IMR-90 (cell line): ENCODE data around the gene TAOK1. TPM values are rescaled to one million over a fixed set of nuclear protein-coding genes. Genes with fewer than 3 reads are reported as not detected.

Source experiments
- ATAC-seq: fragments of 200-7000 bp; cut with Tn5 transposase; 2 replicates; pipeline ENCODE4 v1.9.1; 2020; ENCODE audit warnings: low read depth, mild to moderate bottlenecking, moderate library complexity
- BruUV-seq: library from RNA; stranded (reverse); fragments of 400-500 nt; replicated peaks from 2 replicates; lab custom pipeline; 2021; lab: Mats Ljungman, UMichigan
- CTCF ChIA-PET: fragments of 300-600 bp; formaldehyde crosslinking; extraction: SDS; loops from one replicate; lab custom pipeline; 2021; ENCODE audit warnings: antibody characterized with exemption; lab: Yijun Ruan, JAX
- POLR2A ChIA-PET: fragments of 300-600 bp; sonication (Branson Sonifier 250); formaldehyde crosslinking; loops from one replicate; lab custom pipeline; 2022; ENCODE audit warnings: antibody characterized with exemption; ENCODE audit not compliant: unreplicated experiment; lab: Charles Lee
- DNase-seq: peaks from one replicate; pipeline ENCODE4 v3.0.0; 2013
- H2AFZ ChIP-seq: replicated peaks from 2 replicates; pipeline ENCODE3; 2013; ENCODE audit warnings: low read length, mild to moderate bottlenecking; ENCODE audit not compliant: poor library complexity
- H2AK5ac ChIP-seq: 2 replicates; pipeline ENCODE4 v1.6.1; 2013; ENCODE audit warnings: low read depth, low read length, inconsistent platforms
- H2AK9ac ChIP-seq: replicated peaks from 2 replicates; pipeline ENCODE3; 2013; ENCODE audit warnings: mild to moderate bottlenecking, low read depth, low read length, moderate library complexity; ENCODE audit not compliant: poor library complexity
- H2BK120ac ChIP-seq: 2 replicates; pipeline ENCODE4 v1.6.1; 2013; ENCODE audit warnings: low read depth, low read length, inconsistent platforms
- H2BK15ac ChIP-seq: 3 replicates; pipeline ENCODE4 v1.6.1; 2013; ENCODE audit warnings: low read depth, low read length, inconsistent platforms
- H2BK20ac ChIP-seq: 2 replicates; pipeline ENCODE4 v1.6.1; 2013; ENCODE audit warnings: low read depth, mild to moderate bottlenecking, inconsistent platforms, low read length, moderate library complexity
- H2BK5ac ChIP-seq: 2 replicates; pipeline ENCODE4 v1.6.1; 2013; ENCODE audit warnings: mild to moderate bottlenecking, low read depth, low read length, inconsistent platforms; ENCODE audit not compliant: poor library complexity, severe bottlenecking
- H3K14ac ChIP-seq: replicated peaks from 2 replicates; pipeline ENCODE4 v1.6.1; 2013; ENCODE audit warnings: low read depth, low read length, inconsistent platforms
- H3K18ac ChIP-seq: 2 replicates; pipeline ENCODE4 v1.6.1; 2013; ENCODE audit warnings: low read depth, low read length, control low read depth
- H3K23ac ChIP-seq: 2 replicates; pipeline ENCODE4 v1.6.1; 2013; ENCODE audit warnings: low read depth, low read length, inconsistent platforms
- H3K27ac ChIP-seq: 2 replicates; pipeline ENCODE4 v1.5.1; 2013; ENCODE audit warnings: mild to moderate bottlenecking, control low read depth, low read length; ENCODE audit not compliant: insufficient read depth
- H3K27me3 ChIP-seq: 2 replicates; pipeline ENCODE4 v1.6.1; 2013; ENCODE audit warnings: low read length; ENCODE audit not compliant: control insufficient read depth, insufficient read depth
- H3K36me3 ChIP-seq: 2 replicates; pipeline ENCODE4 v1.6.1; 2013; ENCODE audit warnings: low read length, mixed read lengths; ENCODE audit not compliant: control insufficient read depth, insufficient read depth
- H3K4ac ChIP-seq: 2 replicates; pipeline ENCODE4 v1.6.1; 2013; ENCODE audit warnings: low read depth, low read length, inconsistent platforms
- H3K4me1 ChIP-seq: 2 replicates; pipeline ENCODE4 v1.6.1; 2013; ENCODE audit warnings: low read length, mixed read lengths; ENCODE audit not compliant: control insufficient read depth, insufficient read depth
- H3K4me2 ChIP-seq: 2 replicates; pipeline ENCODE4 v1.6.1; 2013; ENCODE audit warnings: low read depth, mild to moderate bottlenecking, control low read depth, low read length, moderate library complexity
- H3K4me3 ChIP-seq: 2 replicates; pipeline ENCODE4 v1.5.1; 2013; ENCODE audit warnings: low read depth, mild to moderate bottlenecking, control low read depth, low read length, moderate library complexity; ENCODE audit not compliant: insufficient read depth
- H3K56ac ChIP-seq: 2 replicates; pipeline ENCODE4 v1.6.1; 2013; ENCODE audit warnings: low read length, inconsistent platforms; ENCODE audit not compliant: insufficient read depth; ENCODE audit errors: extremely low read depth
- H3K79me1 ChIP-seq, 2 experiments: 2 replicates each; pipeline ENCODE4 v1.6.1; 2013; ENCODE audit warnings: low read length in 2 of 2, inconsistent platforms in 1 of 2, low read depth in 1 of 2
- H3K9ac ChIP-seq: 2 replicates; pipeline ENCODE4 v1.6.1; 2013; ENCODE audit warnings: low read depth, low read length, control low read depth
- H3K9me1 ChIP-seq: 2 replicates; pipeline ENCODE4 v1.6.1; 2013; ENCODE audit warnings: low read length, inconsistent platforms; ENCODE audit not compliant: insufficient read depth
- H3K9me3 ChIP-seq: 2 replicates; pipeline ENCODE4 v1.6.1; 2013; ENCODE audit warnings: low read length; ENCODE audit not compliant: control insufficient read depth, insufficient read depth
- H4K20me1 ChIP-seq: 2 replicates; pipeline ENCODE4 v1.6.1; 2013; ENCODE audit warnings: low read length, inconsistent platforms; ENCODE audit not compliant: insufficient read depth
- H4K5ac ChIP-seq: 2 replicates; pipeline ENCODE4 v1.6.1; 2013; ENCODE audit warnings: mild to moderate bottlenecking, low read depth, low read length, control low read depth
- H4K8ac ChIP-seq, 2 experiments: 2 replicates each; pipeline ENCODE4 v1.6.1; 2013; ENCODE audit warnings: low read depth in 2 of 2, low read length in 2 of 2, control low read depth in 1 of 2, inconsistent platforms in 1 of 2
- H4K91ac ChIP-seq: 2 replicates; pipeline ENCODE4 v1.6.1; 2013; ENCODE audit warnings: low read depth, low read length, inconsistent platforms; ENCODE audit not compliant: insufficient read depth
- CEBPB ChIP-seq: IDR thresholded peaks from 2 replicates; pipeline ENCODE4 v1.6.1; 2012; ENCODE audit warnings: low read depth, low read length, improper control_type of control experiment
- FOS ChIP-seq: fragments of 150-350 bp; IDR thresholded peaks from 2 replicates; pipeline ENCODE4 v1.6.1; 2016; ENCODE audit warnings: low read depth, low read length
- WGBS, 2 experiments: methylation state at CpG; one replicate each; pipeline versions ENCODE4 v1.1.5 to v1.1.7; 2013; ENCODE audit warnings: missing lambda C conversion rate in 2 of 2; ENCODE audit not compliant: insufficient read length in 1 of 2; ENCODE audit errors: extremely low coverage in 2 of 2; 5-methylcytosine and 5-hydroxymethylcytosine counted together
- dilution Hi-C: fragments of 300-500 bp; cut with HindIII; formaldehyde crosslinking; loops from one replicate; pipeline ENCODE4 v1.14.3; 2018; ENCODE audit warnings: low sequenced_read_pairs; ENCODE audit not compliant: unreplicated experiment
- in situ Hi-C: fragments of 300-500 bp; cut with MboI; formaldehyde crosslinking; loops from 3 replicates; pipeline ENCODE4 v1.14.3; 2019; ENCODE audit warnings: low sequenced_read_pairs, inconsistent platforms, mixed read lengths
- intact Hi-C: fragments of 100-400 bp; cut with micrococcal nuclease; formaldehyde crosslinking; loops from 2 replicates; pipeline ENCODE4 v1.10.0; 2022
- polyA plus RNA-seq, 3 experiments: library from polyadenylated mRNA; depleted of rRNA; stranded (reverse); fragments of >200 nt; gene quantifications; 2 replicates each; pipeline ENCODE4 v1.2.3, GENCODE V29; 2012; ENCODE audit warnings: low replicate concordance in 1 of 3
- total RNA-seq: library from RNA; depleted of rRNA; stranded (reverse); fragments of >200 nt; gene quantifications from 2 replicates; pipeline ENCODE4 v1.2.3, GENCODE V29; 2012

TAOK1 gene
- total and polyA plus RNA-seq, 2 of the 4 experiments (the other 2 are of a cell fraction), result 9.8 to 91.8 TPM

GRCh38 chr17:29390851-29391631 lies 878 bp downstream of the TAOK1 start:
- dilution Hi-C loops (no loop called here), intact Hi-C loops (loop anchor here (2.0 to 5.0 kb wide), 2 partner anchors 22 to 96 kb away; no protein-coding TSS in a partner anchor), in situ Hi-C loops (no loop called here)
- 0% methylated on average over 4 of the region's 28 CpGs; no CpG with 5 or more reads in 1 of the 2 experiments for WGBS, 2 experiments
- Histone ChIP-seq H3K18ac (peak overlapping the region; percentile 47), H3K4me2 (peak overlapping the region; percentile 96), H3K56ac (peak overlapping the region; percentile 66), H3K9ac (peak overlapping the region; percentile 70), H2AK9ac (peak overlapping the region; percentile 96), H3K9me1 (0 out of 2 replicates have a peak, but pooled peaks cover 2% of the 10 kb centered on the region), H3K27me3 (no peaks in the 10 kb centered on the region), H3K14ac (peak overlapping the region; percentile 94), H4K20me1 (peaks cover 51% of the 10 kb centered on the region), H2BK120ac (peak overlapping the region; percentile 7; the same call in 1 of the 2 replicates), H4K5ac (peak overlapping the region; percentile 74), H3K27ac (peak overlapping the region; percentile 94), H4K8ac (peak overlapping the region; percentile 77 to 87; a peak in 3 of 4 replicates), H2BK15ac (no peak overlapping the region), H4K91ac (peak overlapping the region; percentile 52), H2AK5ac (peak overlapping the region; percentile 95), H2BK20ac (no peak overlapping the region), H3K23ac (peak overlapping the region; percentile 93), H3K4ac (peak overlapping the region; percentile 85), H2BK5ac (peak overlapping the region; percentile 92), H3K36me3 (peaks cover 1% of the 10 kb centered on the region; the same call in 1 of the 2 replicates), H3K4me3 (peak overlapping the region; percentile 70), H2AFZ (peak overlapping the region; percentile 81), H3K4me1 (no peaks in the 10 kb centered on the region), H3K9me3 (no peaks in the 10 kb centered on the region), H3K79me1 (peaks cover 0 to 14% of the 10 kb centered on the region in 2 experiments; a peak in 2 of 4 replicates)
- BruUV-seq, result no TSS peak
- peak; percentile 42 for DNase-seq
- ChIA-PET CTCF (no interaction called here), POLR2A (interaction anchor here (0.5 kb wide), 1 partner anchor 19 kb away, joined by 3 read pairs; no protein-coding TSS in a partner anchor)
- peak; percentile 25 for ATAC-seq
- peak; percentile 22; the same call in 1 of the 2 replicates for TF ChIP-seq CEBPB
- TF ChIP-seq FOS, result no peak
